ENCODE measurements around the gene PLXNB2.
A peak's percentile ranks its signal among the peaks of the same experiment; 100 is the strongest.

Gene PLXNB2

GRCh38 chr22:50255607-50256006 is 51.8 kb downstream of the PLXNB2 start:
- no peak for DNase-seq
- no peak overlapping the region for H3K4me3 Mint-ChIP-seq
- H3K27ac Mint-ChIP-seq: no peak overlapping the region
- peaks cover 2% of the 10 kb centered on the region for H3K4me1 Mint-ChIP-seq (ENCODE audit: low read depth)
- no peaks in the 10 kb centered on the region for H3K9me3 Mint-ChIP-seq
- peaks cover 2% of the 10 kb centered on the region for H3K36me3 Mint-ChIP-seq (ENCODE audit: low read depth)
- H3K27me3 Mint-ChIP-seq: peaks cover 25% of the 10 kb centered on the region

- peaks cover 20% of the 10 kb centered on the region for H3K27me3 Mint-ChIP-seq
- H3K4me3 Mint-ChIP-seq: no peak overlapping the region
- no peak overlapping the region for H3K27ac Mint-ChIP-seq
- peaks cover 6% of the 10 kb centered on the region for H3K4me1 Mint-ChIP-seq (ENCODE audit: low read depth)
- DNase-seq: no peak
- no peaks in the 10 kb centered on the region for H3K9me3 Mint-ChIP-seq
- peaks cover 4% of the 10 kb centered on the region for H3K36me3 Mint-ChIP-seq (ENCODE audit: low read depth)
Measured at GRCh38 chr22:50255099-50255498, 52.3 kb downstream of the PLXNB2 start.

GRCh38 chr22:50253941-50254340 is 53.5 kb downstream of the PLXNB2 start:
- H3K27me3 Mint-ChIP-seq: peaks cover 10% of the 10 kb centered on the region
- no peaks in the 10 kb centered on the region for H3K9me3 Mint-ChIP-seq
- peaks cover 4% of the 10 kb centered on the region for H3K36me3 Mint-ChIP-seq (ENCODE audit: low read depth)
- no peak overlapping the region for H3K4me3 Mint-ChIP-seq
- DNase-seq: no peak
- H3K4me1 Mint-ChIP-seq (ENCODE audit: low read depth): peaks cover 10% of the 10 kb centered on the region
- no peak overlapping the region for H3K27ac Mint-ChIP-seq

GRCh38 chr22:50253046-50253915 is 54.2 kb downstream of the PLXNB2 start:
- Mint-ChIP-seq H3K36me3 (ENCODE audit: low read depth) (peaks cover 4% of the 10 kb centered on the region), H3K27ac (no peak overlapping the region)

GRCh38 chr22:50252082-50253045 is 55.1 kb downstream of the PLXNB2 start:
- peak; percentile 82 for DNase-seq
- Mint-ChIP-seq H3K4me3 (peak overlapping the region; percentile 85), H3K4me1 (ENCODE audit: low read depth) (peaks cover 17% of the 10 kb centered on the region), H3K27ac (no peak overlapping the region), H3K9me3 (no peaks in the 10 kb centered on the region), H3K36me3 (ENCODE audit: low read depth) (peaks cover 13% of the 10 kb centered on the region), H3K27me3 (no peaks in the 10 kb centered on the region)

More at GRCh38 chr22:50253046-50253915, 54.2 kb downstream of the PLXNB2 start:
- Mint-ChIP-seq H3K9me3 (no peaks in the 10 kb centered on the region), H3K27me3 (peaks cover 3% of the 10 kb centered on the region), H3K4me3 (no peak overlapping the region), H3K4me1 (ENCODE audit: low read depth) (peaks cover 10% of the 10 kb centered on the region)
- DNase-seq: no peak

- H3K36me3 Mint-ChIP-seq (ENCODE audit: low read depth): peaks cover 20% of the 10 kb centered on the region
- peak; percentile 55 for DNase-seq
- H3K9me3 Mint-ChIP-seq: no peaks in the 10 kb centered on the region
- H3K4me1 Mint-ChIP-seq (ENCODE audit: low read depth): peaks cover 20% of the 10 kb centered on the region
- H3K27ac Mint-ChIP-seq: no peak overlapping the region
- no peaks in the 10 kb centered on the region for H3K27me3 Mint-ChIP-seq
- H3K4me3 Mint-ChIP-seq: peak overlapping the region; percentile 85
Measured at GRCh38 chr22:50251477-50252081, 55.9 kb downstream of the PLXNB2 start.

- no peaks in the 10 kb centered on the region for H3K9me3 Mint-ChIP-seq
- peaks cover 25% of the 10 kb centered on the region for H3K4me1 Mint-ChIP-seq (ENCODE audit: low read depth)
- H3K27ac Mint-ChIP-seq: peak within 1 kb of the TSS; percentile 77
- no peaks in the 10 kb centered on the region for H3K27me3 Mint-ChIP-seq
- H3K4me3 Mint-ChIP-seq: peak within 1 kb of the TSS; percentile 85
- H3K36me3 Mint-ChIP-seq (ENCODE audit: low read depth): peaks cover 27% of the 10 kb centered on the region
- DNase-seq: peak; percentile 88
Measured at GRCh38 chr22:50250555-50251476, 56.6 kb downstream of the PLXNB2 start, which contains the start of gene HDAC10. Gene HDAC10 (minus strand): TSS chr22:50251265. CDS start chr22:50251032, 233 bp downstream.

- Mint-ChIP-seq H3K27me3 (no peaks in the 10 kb centered on the region), H3K27ac (peak overlapping the region; percentile 71), H3K36me3 (ENCODE audit: low read depth) (peaks cover 32% of the 10 kb centered on the region), H3K4me1 (ENCODE audit: low read depth) (peaks cover 25% of the 10 kb centered on the region), H3K9me3 (no peaks in the 10 kb centered on the region), H3K4me3 (peak overlapping the region; percentile 85)
- no peak for DNase-seq
Measured at GRCh38 chr22:50250249-50250554, 57.2 kb downstream of the PLXNB2 start.

GRCh38 chr22:50249341-50250248 is 57.9 kb downstream of the PLXNB2 start:
- H3K4me1 Mint-ChIP-seq (ENCODE audit: low read depth): peaks cover 27% of the 10 kb centered on the region
- peak overlapping the region; percentile 85 for H3K4me3 Mint-ChIP-seq
- peaks cover 36% of the 10 kb centered on the region for H3K36me3 Mint-ChIP-seq (ENCODE audit: low read depth)
- no peaks in the 10 kb centered on the region for H3K9me3 Mint-ChIP-seq
- H3K27me3 Mint-ChIP-seq: no peaks in the 10 kb centered on the region
- DNase-seq: no peak
- H3K27ac Mint-ChIP-seq: no peak overlapping the region

- Mint-ChIP-seq H3K4me1 (ENCODE audit: low read depth) (peaks cover 29% of the 10 kb centered on the region), H3K9me3 (no peaks in the 10 kb centered on the region), H3K36me3 (ENCODE audit: low read depth) (peaks cover 48% of the 10 kb centered on the region), H3K27me3 (no peaks in the 10 kb centered on the region), H3K4me3 (peak overlapping the region; percentile 28), H3K27ac (no peak overlapping the region)
- DNase-seq: no peak
Measured at GRCh38 chr22:50248196-50249081, 59.0 kb downstream of the PLXNB2 start.

- Mint-ChIP-seq H3K36me3 (ENCODE audit: low read depth) (peaks cover 50% of the 10 kb centered on the region), H3K4me1 (ENCODE audit: low read depth) (peaks cover 31% of the 10 kb centered on the region), H3K27ac (peak overlapping the region; percentile 37), H3K27me3 (no peaks in the 10 kb centered on the region), H3K4me3 (peak overlapping the region; percentile 28), H3K9me3 (no peaks in the 10 kb centered on the region)
- DNase-seq: peak; percentile 53
Measured at GRCh38 chr22:50247748-50248147, 59.7 kb downstream of the PLXNB2 start.
